WTC11 (cell line): ENCODE data around the gene SYNGAP1. TPM values are rescaled to one million over a fixed set of nuclear protein-coding genes. Genes with fewer than 3 reads are reported as not detected.

ENCODE experiments used
- ATAC-seq: fragments of 200-7000 bp; cut with Tn5 transposase; 2 replicates; pipeline ENCODE4 v1.10.0; 2021; ENCODE audit warnings: mild to moderate bottlenecking, moderate library complexity
- CTCF ChIA-PET: fragments of 300-600 bp; sonication (Branson Sonifier 250); formaldehyde crosslinking; loops from one replicate; lab custom pipeline; 2021; ENCODE audit warnings: antibody characterized with exemption; lab: Charles Lee
- POLR2A ChIA-PET: fragments of 350-600 bp; sonication (Branson Sonifier 250); formaldehyde crosslinking; loops from one replicate; lab custom pipeline; 2021; ENCODE audit warnings: antibody characterized with exemption; lab: Charles Lee
- DNase-seq: peaks from one replicate; pipeline ENCODE4 v3.0.0; 2021; ENCODE audit warnings: low spot score
- H3K27ac Mint-ChIP-seq: 2 replicates; pipeline ENCODE4 v1.8.0; 2021; ENCODE audit warnings: mixed read lengths
- H3K27me3 Mint-ChIP-seq: 2 replicates; pipeline ENCODE4 v1.8.0; 2021; ENCODE audit warnings: low read depth, mild to moderate bottlenecking, moderate library complexity, mixed read lengths
- H3K36me3 Mint-ChIP-seq: 2 replicates; pipeline ENCODE4 v1.8.0; 2021; ENCODE audit warnings: mixed read lengths
- H3K4me1 Mint-ChIP-seq: 2 replicates; pipeline ENCODE4 v1.8.0; 2022; ENCODE audit warnings: mixed read lengths
- H3K4me3 Mint-ChIP-seq: 2 replicates; pipeline ENCODE4 v1.8.0; 2021; ENCODE audit warnings: mild to moderate bottlenecking, moderate library complexity, mixed read lengths
- H3K9me3 Mint-ChIP-seq: 2 replicates; pipeline ENCODE4 v1.8.0; 2021; ENCODE audit warnings: mixed read lengths
- ATF6 ChIP-seq: sonication (generic); formaldehyde crosslinking; IDR thresholded peaks from 2 replicates; pipeline ENCODE4 v1.8.1; 2023; ENCODE audit warnings: mild to moderate bottlenecking, missing genetic modification reagents
- EMX1 ChIP-seq: fragments of 250-450 bp; sonication (Bioruptor Pico); IDR thresholded peaks from 2 replicates; pipeline ENCODE4 v1.8.0; 2021; ENCODE audit warnings: mild to moderate bottlenecking
- ERG ChIP-seq: fragments of 250-450 bp; sonication (Bioruptor Pico); IDR thresholded peaks from 2 replicates; pipeline ENCODE4 v1.8.0; 2021; ENCODE audit warnings: mild to moderate bottlenecking
- GRHL2 ChIP-seq: fragments of 250-450 bp; sonication (Bioruptor Pico); IDR thresholded peaks from 2 replicates; pipeline ENCODE4 v1.8.0; 2022; ENCODE audit warnings: mild to moderate bottlenecking, moderate library complexity; ENCODE audit not compliant: insufficient replicate concordance, severe bottlenecking
- OVOL2 ChIP-seq: fragments of 250-450 bp; sonication (Bioruptor Pico); IDR thresholded peaks from 2 replicates; pipeline ENCODE4 v1.9.0; 2021; ENCODE audit warnings: mild to moderate bottlenecking, borderline replicate concordance
- SMAD3 ChIP-seq: sonication (generic); formaldehyde crosslinking; IDR thresholded peaks from 2 replicates; pipeline ENCODE4 v1.8.0; 2022; ENCODE audit warnings: missing genetic modification reagents, mild to moderate bottlenecking, borderline replicate concordance
- TP53 ChIP-seq: sonication (generic); formaldehyde crosslinking; IDR thresholded peaks from 2 replicates; pipeline ENCODE4 v1.8.1; 2023; ENCODE audit warnings: mild to moderate bottlenecking, missing genetic modification reagents
- ZNF138 ChIP-seq: sonication (generic); formaldehyde crosslinking; conservative IDR thresholded peaks from 2 replicates; pipeline ENCODE4 v1.8.1; 2022; ENCODE audit warnings: mild to moderate bottlenecking, moderate library complexity, missing genetic modification reagents
- ZNF317 ChIP-seq: sonication (generic); formaldehyde crosslinking; IDR thresholded peaks from 2 replicates; pipeline ENCODE4 v1.8.1; 2023; ENCODE audit warnings: low read depth, mild to moderate bottlenecking, moderate library complexity, missing genetic modification reagents, borderline replicate concordance
- ZNF416 ChIP-seq: fragments of 250-450 bp; sonication (Bioruptor Pico); IDR thresholded peaks from 2 replicates; pipeline ENCODE4 v1.9.0; 2021; ENCODE audit warnings: mild to moderate bottlenecking, inconsistent platforms
- total RNA-seq: library from RNA; stranded (reverse); gene quantifications from 3 replicates; pipeline ENCODE4 v1.2.3, GENCODE V29; 2021
- TF ChIP-seq, protein P1 (sequence below): sonication (generic); formaldehyde crosslinking; IDR thresholded peaks from 2 replicates; pipeline ENCODE4 v1.8.1; 2023; ENCODE audit warnings: mild to moderate bottlenecking, missing genetic modification reagents, borderline replicate concordance
- TF ChIP-seq, protein P2 (sequence below): sonication (generic); formaldehyde crosslinking; IDR thresholded peaks from 2 replicates; pipeline ENCODE4 v1.8.0; 2022; ENCODE audit warnings: mild to moderate bottlenecking, missing genetic modification reagents
- TF ChIP-seq, protein P3 (sequence below): sonication (generic); formaldehyde crosslinking; conservative IDR thresholded peaks from 2 replicates; pipeline ENCODE4 v1.8.1; 2023; ENCODE audit warnings: mild to moderate bottlenecking, low read depth, missing genetic modification reagents, moderate library complexity

SYNGAP1 gene
- total RNA-seq, 1 experiment from 2014 or later, result 139 TPM

GRCh38 chr6:33380272-33380981 is 39.4 kb upstream of the SYNGAP1 start (continued):
- TF ChIP-seq, protein P1, sequence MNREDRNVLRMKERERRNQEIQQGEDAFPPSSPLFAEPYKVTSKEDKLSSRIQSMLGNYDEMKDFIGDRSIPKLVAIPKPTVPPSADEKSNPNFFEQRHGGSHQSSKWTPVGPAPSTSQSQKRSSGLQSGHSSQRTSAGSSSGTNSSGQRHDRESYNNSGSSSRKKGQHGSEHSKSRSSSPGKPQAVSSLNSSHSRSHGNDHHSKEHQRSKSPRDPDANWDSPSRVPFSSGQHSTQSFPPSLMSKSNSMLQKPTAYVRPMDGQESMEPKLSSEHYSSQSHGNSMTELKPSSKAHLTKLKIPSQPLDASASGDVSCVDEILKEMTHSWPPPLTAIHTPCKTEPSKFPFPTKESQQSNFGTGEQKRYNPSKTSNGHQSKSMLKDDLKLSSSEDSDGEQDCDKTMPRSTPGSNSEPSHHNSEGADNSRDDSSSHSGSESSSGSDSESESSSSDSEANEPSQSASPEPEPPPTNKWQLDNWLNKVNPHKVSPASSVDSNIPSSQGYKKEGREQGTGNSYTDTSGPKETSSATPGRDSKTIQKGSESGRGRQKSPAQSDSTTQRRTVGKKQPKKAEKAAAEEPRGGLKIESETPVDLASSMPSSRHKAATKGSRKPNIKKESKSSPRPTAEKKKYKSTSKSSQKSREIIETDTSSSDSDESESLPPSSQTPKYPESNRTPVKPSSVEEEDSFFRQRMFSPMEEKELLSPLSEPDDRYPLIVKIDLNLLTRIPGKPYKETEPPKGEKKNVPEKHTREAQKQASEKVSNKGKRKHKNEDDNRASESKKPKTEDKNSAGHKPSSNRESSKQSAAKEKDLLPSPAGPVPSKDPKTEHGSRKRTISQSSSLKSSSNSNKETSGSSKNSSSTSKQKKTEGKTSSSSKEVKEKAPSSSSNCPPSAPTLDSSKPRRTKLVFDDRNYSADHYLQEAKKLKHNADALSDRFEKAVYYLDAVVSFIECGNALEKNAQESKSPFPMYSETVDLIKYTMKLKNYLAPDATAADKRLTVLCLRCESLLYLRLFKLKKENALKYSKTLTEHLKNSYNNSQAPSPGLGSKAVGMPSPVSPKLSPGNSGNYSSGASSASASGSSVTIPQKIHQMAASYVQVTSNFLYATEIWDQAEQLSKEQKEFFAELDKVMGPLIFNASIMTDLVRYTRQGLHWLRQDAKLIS (CRISPR knock-in tag), result no peak
- TF ChIP-seq, protein P2, sequence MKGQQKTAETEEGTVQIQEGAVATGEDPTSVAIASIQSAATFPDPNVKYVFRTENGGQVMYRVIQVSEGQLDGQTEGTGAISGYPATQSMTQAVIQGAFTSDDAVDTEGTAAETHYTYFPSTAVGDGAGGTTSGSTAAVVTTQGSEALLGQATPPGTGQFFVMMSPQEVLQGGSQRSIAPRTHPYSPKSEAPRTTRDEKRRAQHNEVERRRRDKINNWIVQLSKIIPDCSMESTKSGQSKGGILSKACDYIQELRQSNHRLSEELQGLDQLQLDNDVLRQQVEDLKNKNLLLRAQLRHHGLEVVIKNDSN (CRISPR knock-in tag), result no peak

GRCh38 chr6:33383427-33384185 is 36.3 kb upstream of the SYNGAP1 start:
- no peak overlapping the region for H3K27ac Mint-ChIP-seq
- no peaks in the 10 kb centered on the region; the same call in 1 of the 2 replicates for H3K27me3 Mint-ChIP-seq
- ChIA-PET POLR2A (interaction anchor here (0.7 kb wide), 1 partner anchor 32 kb away, joined by 11 read pairs; no protein-coding TSS in a partner anchor), CTCF (no interaction called here)
- TF ChIP-seq ATF6 (CRISPR knock-in tag) (no peak), ZNF317 (CRISPR knock-in tag) (no peak), ZNF416 (CRISPR knock-in tag) (no peak), EMX1 (no peak), SMAD3 (CRISPR knock-in tag) (no peak), GRHL2 (CRISPR knock-in tag) (no peak), ZNF138 (no peak), TP53 (CRISPR knock-in tag) (no peak), ERG (CRISPR knock-in tag) (no peak), OVOL2 (CRISPR knock-in tag) (no peak)
- TF ChIP-seq, protein P2 (CRISPR knock-in tag), result no peak
- TF ChIP-seq, protein P3, sequence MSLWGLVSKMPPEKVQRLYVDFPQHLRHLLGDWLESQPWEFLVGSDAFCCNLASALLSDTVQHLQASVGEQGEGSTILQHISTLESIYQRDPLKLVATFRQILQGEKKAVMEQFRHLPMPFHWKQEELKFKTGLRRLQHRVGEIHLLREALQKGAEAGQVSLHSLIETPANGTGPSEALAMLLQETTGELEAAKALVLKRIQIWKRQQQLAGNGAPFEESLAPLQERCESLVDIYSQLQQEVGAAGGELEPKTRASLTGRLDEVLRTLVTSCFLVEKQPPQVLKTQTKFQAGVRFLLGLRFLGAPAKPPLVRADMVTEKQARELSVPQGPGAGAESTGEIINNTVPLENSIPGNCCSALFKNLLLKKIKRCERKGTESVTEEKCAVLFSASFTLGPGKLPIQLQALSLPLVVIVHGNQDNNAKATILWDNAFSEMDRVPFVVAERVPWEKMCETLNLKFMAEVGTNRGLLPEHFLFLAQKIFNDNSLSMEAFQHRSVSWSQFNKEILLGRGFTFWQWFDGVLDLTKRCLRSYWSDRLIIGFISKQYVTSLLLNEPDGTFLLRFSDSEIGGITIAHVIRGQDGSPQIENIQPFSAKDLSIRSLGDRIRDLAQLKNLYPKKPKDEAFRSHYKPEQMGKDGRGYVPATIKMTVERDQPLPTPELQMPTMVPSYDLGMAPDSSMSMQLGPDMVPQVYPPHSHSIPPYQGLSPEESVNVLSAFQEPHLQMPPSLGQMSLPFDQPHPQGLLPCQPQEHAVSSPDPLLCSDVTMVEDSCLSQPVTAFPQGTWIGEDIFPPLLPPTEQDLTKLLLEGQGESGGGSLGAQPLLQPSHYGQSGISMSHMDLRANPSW (CRISPR knock-in tag), result no peak
- no peak overlapping the region for H3K4me3 Mint-ChIP-seq
- H3K36me3 Mint-ChIP-seq, result no peaks in the 10 kb centered on the region
- H3K4me1 Mint-ChIP-seq, result peaks cover 2% of the 10 kb centered on the region; the same call in 1 of the 2 replicates
- no peaks in the 10 kb centered on the region for H3K9me3 Mint-ChIP-seq
- DNase-seq (no peak), ATAC-seq (no peak)
